HG03565 (cell line): Measurements from ENCODE around the gene MINDY4.
"Not testable (repeated sequence)": the region's sequence is repeated elsewhere in the genome, so short reads cannot be mapped to it uniquely, and the experiment has no call there.

Source experiments
- ATAC-seq: cut with Tn5 transposase; IDR thresholded peaks from one replicate; pipeline ENCODE4 v1.9.1; 2021; ENCODE audit warnings: mild to moderate bottlenecking, moderate library complexity; ENCODE audit not compliant: unreplicated experiment

MINDY4 gene

DNA sequence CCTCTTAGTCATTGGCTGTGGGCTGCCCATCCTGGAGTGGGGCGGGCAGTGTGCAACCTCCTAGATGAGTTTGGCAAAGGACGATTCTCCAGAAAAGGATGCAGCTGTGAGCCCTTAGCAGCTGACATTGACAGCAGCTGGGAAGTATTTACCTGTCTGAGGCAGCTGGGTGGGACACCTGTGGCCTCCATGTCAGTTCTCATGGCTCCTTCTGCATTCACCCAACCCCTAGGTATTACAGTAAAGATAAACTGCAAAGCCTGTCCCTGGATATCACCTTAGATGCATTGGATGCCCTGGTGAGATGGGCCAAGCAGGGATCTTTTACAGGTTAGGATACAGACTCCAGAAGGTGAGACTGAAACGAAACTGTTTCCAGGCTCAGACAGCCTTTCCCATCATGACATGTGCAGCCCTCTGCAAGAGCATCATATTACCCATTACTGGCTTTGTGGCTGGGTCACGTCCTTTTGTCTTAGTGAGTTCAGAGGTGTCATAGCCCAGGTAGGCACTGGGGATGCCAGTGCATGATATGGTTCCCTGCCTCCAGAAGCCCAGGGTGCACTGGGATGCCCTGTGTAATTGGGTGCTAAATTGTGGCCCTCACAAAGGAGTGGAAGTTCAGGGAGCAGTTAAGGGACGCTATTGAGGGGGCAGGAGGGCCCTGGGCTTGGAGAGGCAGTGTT, 28.9 kb downstream of the MINDY4 start:
- ATAC-seq = no peak

DNA sequence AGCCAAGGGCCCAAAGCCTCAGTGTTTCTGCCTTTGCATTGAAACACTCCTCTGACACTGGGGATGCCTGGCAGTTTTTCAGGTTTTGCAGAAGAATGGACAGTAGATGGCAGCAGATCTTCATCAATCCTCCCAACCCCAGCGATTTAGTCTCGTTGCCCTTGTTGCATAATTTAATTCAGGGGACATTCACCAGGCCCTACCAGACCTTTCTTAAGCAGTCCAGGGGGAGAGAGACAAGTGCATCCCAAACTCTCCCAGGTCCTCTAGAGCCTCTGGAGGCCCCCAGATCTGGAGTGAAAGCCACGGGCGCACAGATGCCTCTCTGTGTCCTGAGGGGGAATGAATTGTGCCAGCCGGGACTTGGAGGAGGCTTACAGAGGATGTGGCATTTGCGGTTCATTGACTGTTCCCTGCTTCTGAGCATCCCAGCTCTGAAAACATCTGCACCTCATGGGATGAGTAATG, 29.6 kb downstream of the MINDY4 start:
- peak; percentile 29 for ATAC-seq

DNA sequence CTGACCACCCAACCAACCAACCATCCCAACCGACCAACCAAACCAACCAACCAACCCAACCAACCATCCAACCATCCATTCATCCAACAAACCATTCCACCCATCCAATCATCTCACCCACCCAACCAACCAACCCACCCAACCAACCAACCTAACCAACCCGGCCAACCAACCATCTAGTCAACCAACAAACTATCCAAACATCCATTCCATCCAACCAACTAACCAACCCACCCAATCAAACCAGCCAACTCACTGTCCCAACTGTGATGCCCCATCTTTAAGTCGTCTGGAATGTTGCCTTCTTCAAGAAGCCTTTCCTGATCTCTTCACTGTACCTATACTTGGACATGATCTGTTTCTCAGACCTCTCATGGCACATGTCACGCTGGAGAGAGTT, 31.6 kb downstream of the MINDY4 start:
- ATAC-seq = no peak

DNA sequence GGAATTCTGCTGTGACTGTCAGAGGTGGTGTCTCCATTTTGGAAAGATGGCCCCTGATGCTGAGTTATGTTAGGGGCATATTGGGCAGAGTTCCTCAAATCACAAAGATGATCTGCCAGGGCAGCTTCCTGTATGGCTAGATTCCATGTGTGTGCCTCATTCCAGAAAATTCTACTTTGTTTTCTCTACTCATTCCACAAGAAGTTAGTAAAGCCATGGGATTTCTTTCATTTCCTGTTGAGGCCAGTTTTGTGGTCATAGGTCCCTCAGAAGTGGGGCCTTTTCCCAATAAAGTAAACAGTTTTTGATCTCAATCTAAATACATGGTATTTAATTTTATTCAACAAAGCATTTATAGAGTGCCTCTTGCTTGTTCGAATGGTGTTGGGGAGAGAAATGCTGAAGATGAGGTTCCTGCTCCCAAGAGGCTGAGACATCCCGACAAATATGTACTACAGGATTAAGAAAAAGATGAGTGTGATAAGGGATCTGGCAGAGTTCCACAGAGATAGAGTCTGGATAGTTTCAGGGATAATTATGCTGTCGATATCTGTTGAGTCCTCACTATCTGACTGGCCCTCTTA, 33.0 kb downstream of the MINDY4 start:
- no peak for ATAC-seq

DNA sequence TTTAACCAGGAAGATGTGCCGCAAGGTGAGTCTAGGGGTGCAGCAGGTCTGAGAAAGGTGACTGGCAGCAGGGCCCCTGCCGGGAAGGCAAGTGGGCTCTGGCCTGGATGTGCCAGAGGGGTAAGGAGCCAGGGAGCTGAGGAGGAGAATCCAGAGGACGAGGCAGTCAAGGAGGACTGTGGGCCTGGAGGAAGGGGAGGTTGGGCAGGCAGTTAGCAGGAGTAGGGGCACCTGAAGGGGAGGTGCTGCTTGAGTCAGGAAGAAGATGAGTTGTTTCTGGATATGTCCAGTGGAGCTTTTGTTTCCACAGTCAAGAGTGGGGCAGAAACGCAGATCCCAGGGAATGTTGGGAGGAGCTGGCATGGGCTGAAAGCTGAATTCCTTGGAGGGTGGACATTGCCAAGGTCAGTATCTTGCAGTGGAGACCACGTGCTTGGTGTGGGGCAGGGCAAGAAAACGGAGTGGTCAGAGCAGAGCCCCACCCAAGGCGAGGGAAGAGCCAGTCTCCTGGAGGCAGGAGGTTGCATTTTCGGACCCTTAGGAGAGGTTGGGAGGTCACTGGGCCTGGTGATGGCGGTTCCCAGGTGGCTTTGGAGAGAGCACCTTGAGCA, 34.0 kb downstream of the MINDY4 start:
- no peak for ATAC-seq

DNA sequence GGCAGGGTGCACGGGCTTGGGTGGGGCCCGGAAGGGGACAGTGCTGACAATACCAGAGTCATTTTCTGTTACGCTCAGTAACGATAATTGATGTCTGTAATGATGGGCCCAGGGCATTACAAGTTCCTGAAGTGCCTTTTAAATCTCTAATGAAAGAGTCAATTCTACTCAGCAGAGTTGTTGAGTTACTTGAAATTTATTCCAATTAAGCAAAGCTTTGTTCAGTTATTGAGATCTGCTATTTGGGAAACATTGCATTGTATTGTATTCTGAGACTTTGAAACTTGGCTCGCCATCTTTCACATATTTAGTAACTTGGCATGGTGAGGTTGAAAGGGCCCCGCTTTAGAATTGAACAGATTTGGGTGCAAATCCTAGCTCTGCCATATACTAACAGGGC, 34.7 kb downstream of the MINDY4 start:
- ATAC-seq = no peak

DNA sequence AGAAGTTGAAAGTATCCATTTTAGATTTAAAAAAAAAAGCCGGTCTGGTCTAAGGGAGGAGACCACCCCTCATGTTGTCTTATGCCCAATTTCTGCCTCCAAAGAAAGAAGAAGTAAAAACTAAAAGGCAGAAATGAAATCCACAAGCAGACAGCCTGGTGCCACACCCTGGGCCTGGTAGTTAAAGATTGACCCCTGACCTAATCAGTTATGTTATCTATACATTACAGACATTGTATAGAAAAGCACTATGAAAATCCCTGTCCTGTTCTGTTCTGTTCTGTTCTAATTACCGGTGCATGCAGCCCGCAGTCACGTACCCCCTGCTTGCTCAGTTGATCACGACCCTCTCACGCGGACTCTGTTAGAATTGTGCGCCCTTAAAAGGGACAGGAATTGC, 36.3 kb downstream of the MINDY4 start:
- not testable (repeated sequence) for ATAC-seq

DNA sequence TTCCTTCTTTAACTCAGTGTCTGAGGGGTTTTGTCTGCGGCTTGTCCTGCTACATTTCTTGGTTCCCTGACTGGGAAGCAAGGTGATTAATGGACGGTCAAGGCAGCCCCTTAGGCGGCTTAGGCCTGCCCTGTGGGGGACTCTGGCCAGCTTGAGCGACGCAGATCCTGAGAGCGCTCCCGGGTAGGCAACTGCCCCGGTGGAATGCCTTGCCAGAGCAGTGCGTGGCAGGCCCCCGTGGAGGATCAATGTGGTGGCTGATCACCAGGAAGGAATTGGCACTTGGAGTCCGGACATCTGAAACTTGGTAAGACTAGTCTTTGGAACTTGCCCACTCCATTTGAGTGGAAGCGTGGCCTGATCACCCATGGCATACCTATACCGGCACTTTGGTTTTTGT, 36.7 kb downstream of the MINDY4 start:
- not testable (repeated sequence) for ATAC-seq

DNA sequence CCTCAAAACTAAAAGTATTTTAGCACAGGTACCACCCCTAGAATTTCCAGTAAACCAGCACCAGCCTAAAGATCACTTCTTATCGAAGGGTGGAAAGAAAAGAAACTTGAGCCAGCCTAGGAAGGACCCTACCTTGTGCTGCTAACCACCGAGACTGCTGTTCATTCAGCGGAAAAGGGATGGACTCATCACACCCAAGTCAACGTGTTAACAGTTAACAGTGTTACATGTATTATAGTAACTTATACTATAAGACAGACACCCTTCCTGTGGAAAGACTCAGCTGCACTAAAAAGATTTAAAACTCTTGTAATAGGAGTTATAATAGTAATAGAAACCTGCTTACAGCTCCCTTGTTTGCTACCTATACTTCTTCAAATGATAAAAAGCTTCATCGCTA, 39.8 kb downstream of the MINDY4 start:
- no peak for ATAC-seq

DNA sequence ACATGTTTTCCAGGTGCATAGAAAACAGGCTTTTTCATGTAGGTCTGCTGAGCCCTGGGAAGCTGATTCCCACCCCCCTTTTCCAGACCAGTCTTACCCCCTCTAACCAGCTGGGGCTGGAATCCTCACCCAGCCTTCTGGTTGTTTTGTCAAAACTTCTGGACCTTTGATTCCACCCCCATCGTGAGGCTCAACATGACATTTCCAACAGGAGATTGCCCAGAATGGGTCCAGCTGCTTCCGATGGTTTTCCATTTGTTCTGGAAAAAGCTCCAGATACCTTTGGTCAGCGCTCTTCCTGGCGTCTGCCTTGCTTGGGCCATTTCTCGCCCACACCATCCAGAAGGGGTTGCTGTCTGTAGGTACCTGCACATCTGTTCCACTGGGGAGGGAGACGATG, 41.5 kb downstream of the MINDY4 start:
- no peak for ATAC-seq

DNA sequence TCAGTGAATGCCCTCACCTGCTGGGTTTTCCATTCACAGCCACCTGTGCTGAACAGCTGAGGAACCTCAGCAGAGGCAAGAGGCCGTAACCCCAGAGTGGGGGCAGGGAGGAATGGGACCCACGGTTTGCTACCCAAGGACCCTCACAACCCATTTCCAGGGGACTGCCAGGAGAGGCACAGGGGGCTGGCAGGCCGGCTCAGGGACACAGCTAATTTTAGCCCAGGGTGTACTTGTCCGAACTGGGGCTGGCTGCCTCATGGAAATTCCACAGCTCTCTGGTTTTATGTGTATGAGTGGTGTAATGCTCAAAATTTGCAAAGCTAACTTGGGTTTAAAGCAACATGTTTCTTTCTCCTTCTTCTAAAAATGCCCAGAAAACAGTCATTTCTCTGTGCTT, 42.2 kb downstream of the MINDY4 start:
- no peak for ATAC-seq

DNA sequence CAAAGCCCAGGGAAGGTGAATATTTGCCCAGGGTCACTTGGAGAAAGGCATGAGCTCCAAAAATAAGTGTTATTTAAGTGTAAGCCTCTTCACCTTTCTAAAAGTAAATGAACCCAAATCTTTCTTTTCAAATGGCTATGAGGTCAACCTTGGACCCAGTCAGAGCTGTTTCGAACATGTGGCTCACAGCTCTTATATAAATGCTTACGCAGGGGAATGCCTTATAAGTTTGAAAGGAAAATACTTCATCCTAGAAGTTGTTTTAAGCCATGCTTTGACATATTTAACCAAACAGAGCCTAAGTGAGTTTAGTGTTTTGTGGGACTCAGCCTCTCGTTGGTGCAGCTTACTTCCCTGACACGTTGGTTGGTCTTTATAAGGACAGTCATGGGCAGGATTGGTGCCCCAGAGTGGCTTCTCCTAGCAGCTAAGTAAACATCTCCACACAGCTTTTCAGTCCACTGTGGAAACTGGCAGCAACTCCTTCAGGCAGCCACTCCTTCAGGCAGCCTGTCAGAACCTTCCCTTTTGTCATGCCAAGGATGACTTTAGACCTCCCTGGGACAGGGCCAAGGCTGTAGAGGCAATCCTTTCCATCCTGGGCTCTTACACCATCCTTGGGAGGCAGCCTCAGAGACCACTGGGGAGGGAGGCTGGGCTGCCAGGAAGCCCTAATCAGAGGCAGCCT, 43.6 kb downstream of the MINDY4 start:
- ATAC-seq = no peak

DNA sequence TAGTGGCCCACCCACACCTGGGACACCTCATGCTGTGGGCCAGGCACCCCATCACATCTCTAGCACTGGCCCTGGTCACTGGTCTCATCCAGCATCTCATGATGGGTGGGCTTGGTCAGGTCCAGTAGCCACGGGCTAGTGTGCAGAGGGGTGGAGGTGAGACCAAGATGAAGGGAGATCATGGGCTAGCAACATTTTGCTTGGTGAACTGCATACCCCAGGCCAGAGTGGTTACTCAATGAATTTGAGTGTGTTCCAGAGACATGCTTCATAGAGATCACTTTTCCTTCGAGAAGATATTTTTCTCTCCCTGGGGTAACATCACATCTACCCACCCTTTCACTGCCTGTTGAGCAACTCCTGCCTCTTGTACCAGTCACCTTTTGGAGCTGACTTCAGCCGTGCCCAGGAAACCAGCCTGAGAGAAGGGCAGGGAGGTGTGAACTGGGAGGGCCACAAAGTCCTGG, 44.2 kb downstream of the MINDY4 start:
- ATAC-seq = no peak

DNA sequence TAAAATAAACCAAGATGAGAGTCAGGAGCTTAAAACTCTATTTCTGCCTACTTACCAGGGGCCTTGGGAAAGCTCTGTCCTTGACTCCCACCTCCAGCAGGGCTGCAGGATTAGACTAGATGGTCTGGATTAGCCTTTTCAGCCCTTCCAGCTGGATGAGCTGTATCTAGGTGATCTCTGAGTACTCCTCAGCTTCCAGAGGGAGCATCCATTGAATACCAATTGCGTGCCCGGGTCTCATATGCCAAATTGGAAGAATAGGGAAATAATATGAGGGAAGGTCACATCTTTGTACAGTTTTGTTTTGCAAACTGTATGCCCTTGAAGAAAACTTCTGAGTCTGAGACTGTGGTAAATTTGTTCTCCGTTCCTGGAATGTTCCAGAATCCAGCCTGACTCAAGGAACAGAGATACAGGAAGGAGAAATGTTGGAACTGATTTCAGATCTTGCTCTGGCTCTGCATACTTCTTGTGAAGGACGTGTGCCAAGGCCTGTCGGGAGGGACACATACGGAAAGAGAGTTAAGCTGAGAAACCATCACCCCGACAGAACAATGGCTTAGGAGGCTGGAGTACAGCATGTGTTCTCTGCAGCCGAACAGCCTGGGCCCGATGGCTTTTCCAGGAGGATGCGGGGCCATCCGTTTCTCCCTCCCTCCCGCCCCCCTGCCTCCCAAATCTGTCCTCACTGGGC, 44.9 kb downstream of the MINDY4 start:
- ATAC-seq = no peak

DNA sequence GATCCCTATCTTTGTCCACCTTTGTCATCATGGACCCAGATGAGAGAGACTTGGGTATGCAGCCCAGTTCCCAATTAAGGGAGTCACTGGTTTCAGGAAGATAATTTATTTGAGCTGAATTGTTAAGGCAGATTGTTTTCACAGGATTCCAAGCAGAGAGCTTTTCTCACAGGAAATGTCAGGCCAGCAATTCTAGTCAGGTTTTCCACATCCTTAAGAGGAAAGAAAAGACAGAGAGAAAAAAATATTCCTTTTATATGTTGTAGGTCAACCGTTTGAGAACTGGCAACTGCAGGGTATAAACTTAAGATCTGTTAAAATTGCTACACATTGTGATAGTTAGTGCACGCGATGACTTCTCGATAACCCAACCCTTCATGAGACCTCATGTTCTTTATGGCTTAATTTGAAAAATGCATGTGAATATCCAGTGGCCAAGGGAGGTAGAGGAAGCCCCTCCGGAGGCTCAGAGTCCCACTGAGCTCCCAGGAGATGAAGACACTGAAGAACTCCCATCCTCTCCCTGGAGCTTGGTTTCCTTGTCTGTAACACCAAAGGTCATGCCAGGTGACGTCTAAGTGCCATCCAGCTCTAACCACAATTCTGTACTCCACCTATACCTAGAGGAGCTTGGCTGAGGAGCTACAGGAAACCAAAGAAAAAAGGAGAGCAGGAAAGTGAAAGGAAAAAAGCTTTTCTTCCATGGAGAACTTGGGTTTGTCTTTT, 45.6 kb downstream of the MINDY4 start:
- no peak for ATAC-seq

DNA sequence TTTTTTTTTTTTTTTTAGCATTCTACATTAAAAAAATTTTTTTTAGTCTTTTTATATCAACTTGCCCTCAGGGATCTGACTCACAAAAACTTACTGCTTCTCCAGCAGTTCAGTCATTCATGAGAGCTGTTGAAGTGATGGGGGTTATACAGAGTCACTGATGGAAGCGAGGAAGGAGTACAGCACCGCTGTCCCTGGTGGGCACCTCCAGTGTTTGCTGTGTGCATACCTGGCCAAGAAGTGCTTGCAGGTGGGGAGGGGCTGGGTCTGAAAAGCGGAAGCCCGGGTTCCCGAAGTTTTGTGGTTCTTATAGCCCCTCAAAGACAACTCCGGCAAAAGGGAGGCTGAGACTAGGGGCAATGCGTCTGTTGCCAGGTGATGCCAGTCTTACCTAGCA, 46.2 kb downstream of the MINDY4 start:
- ATAC-seq = no peak

DNA sequence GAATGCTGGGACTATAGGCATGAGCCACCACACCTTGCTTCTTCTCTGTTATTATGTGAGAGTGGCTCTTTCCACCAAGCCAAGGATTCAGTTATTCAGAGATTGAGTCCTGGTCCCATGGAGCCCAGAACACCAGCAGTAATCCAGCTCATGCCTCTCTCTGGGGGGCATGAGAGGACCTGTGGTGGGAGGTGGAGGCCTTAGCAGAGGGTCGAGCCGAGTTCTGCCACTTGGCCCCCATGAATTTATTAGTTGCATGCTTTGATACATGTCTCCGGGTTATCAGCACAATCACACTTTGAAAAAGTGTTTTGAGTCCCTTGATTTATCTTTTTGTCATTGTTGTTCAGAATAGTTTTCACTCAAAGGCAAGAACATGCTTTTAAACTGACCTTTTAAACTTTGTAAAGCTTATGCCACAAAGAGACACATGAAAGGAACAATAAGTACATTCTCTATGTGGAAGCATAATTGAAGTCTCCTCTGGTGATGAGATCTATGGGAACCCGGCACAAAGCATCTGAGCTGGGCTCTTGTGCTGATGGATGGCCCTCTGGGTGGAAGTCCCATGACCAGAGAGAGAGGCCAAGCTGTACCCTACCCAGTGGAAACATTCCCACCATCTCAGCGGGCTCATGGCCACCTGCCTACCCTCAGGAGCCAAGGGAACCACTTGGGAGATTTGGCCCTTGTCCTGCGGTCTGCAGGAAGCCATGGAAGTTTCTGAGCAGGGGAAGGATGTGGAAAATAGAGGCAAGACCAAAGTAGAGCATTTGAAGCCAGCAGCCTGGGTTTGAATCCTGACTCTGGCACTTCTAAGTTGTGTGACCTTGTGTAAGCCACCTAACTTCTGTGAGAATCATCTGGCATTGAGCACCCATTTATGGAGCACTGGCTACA, 53.9 kb downstream of the MINDY4 start:
- no peak for ATAC-seq

DNA sequence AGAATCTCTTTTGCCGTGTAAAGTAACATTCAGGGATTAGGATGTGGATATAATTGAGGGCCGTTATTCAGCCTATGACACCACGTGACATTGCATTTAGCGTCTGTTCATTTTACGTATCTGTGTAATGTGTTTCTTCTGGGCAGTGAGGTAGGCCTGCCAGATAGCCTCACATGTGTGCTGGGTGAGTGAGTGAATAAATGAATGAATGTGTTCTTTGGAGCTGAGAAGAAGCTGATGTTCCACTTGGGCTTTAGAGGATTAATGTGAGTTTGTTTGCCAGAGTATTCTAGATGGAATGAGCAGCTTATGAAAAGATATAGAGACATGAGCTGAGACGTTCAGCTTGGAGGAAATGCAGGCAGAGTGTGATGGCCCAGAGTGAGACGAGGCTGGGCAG, 55.0 kb downstream of the MINDY4 start:
- ATAC-seq = no peak

DNA sequence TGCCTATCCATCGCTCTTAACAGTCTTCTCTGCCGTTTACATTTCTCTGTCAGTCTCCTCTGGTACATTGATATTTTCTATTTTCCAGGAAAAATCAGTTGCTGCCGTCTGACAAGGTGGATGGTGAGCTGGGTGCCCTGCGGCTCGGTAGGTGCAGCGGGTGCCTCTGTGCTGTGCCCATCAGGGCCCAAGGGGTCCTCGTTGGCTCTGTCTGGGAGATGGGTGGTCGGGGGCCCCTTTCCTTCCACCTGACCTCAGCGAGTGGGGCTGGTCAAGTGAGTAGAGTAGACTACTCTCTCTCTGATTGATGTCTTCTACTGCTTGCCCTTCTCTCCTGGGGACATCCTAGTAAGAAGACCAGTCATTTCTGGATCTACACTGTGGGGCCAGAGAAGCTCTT, 57.4 kb downstream of the MINDY4 start:
- no peak for ATAC-seq

DNA sequence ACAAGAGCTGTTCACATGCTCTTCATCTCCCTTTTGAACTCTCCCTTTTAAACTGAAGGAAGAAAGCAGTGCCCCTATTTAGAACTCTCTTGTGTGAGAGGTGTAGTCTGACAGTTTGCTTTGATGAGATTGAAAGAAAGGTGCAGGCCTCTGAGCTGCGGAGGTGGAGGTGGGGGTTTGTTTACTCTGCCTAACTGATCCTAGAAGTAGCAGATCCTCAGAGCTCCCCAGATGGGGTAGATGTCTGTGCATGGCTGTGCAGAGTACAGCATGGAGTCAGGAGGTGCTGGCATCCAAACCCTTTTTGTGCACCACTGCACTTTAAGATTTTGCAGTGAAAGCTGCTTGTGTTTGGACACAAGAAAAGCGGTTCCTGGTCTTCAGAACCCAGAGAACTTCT, 58.3 kb downstream of the MINDY4 start:
- ATAC-seq = no peak
